HG02759 (cell line): ENCODE data around the gene STK17A.

ENCODE experiments used
- ATAC-seq: cut with Tn5 transposase; IDR thresholded peaks from one replicate; pipeline ENCODE4 v1.9.1; 2021; ENCODE audit warnings: mild to moderate bottlenecking, moderate library complexity; ENCODE audit not compliant: unreplicated experiment

Gene STK17A

GRCh38 chr7:43582503-43583423 is at the start of gene STK17A:
Gene STK17A, plus strand, starts transcription at chr7:43583108. Its CDS starts 136 bp downstream, at chr7:43583244.
- peak; percentile 78 for ATAC-seq

- ATAC-seq: no peak
Measured at GRCh38 chr7:43533801-43534479, 49.0 kb upstream of the STK17A start.

- no peak for ATAC-seq
Measured at GRCh38 chr7:43535031-43535451, 47.9 kb upstream of the STK17A start.

- ATAC-seq: no peak
Measured at GRCh38 chr7:43535810-43536585, 46.9 kb upstream of the STK17A start.

- ATAC-seq: no peak
Measured at GRCh38 chr7:43536773-43537172, 46.1 kb upstream of the STK17A start.

- ATAC-seq: no peak
Measured at GRCh38 chr7:43537765-43538403, 45.0 kb upstream of the STK17A start.

GRCh38 chr7:43538404-43538771 is 44.5 kb upstream of the STK17A start:
- no peak for ATAC-seq

GRCh38 chr7:43540471-43540870 is 42.4 kb upstream of the STK17A start:
- no peak for ATAC-seq

GRCh38 chr7:43542716-43543115 is 40.2 kb upstream of the STK17A start:
- no peak for ATAC-seq

- no peak for ATAC-seq
Measured at GRCh38 chr7:43546231-43546630, 36.7 kb upstream of the STK17A start.

- ATAC-seq: no peak
Measured at GRCh38 chr7:43550427-43550826, 32.5 kb upstream of the STK17A start.

- no peak for ATAC-seq
Measured at GRCh38 chr7:43552122-43552521, 30.8 kb upstream of the STK17A start.

- no peak for ATAC-seq
Measured at GRCh38 chr7:43553999-43554398, 28.9 kb upstream of the STK17A start.

GRCh38 chr7:43554423-43554822 is 28.5 kb upstream of the STK17A start:
- ATAC-seq: no peak

- no peak for ATAC-seq
Measured at GRCh38 chr7:43557831-43558495, 24.9 kb upstream of the STK17A start.

GRCh38 chr7:43559171-43559945 is 23.6 kb upstream of the STK17A start:
- no peak for ATAC-seq

GRCh38 chr7:43559946-43560335 is 23.0 kb upstream of the STK17A start:
- no peak for ATAC-seq

GRCh38 chr7:43560742-43561330 is 22.1 kb upstream of the STK17A start:
- ATAC-seq: no peak

- ATAC-seq: no peak
Measured at GRCh38 chr7:43562383-43562782, 20.5 kb upstream of the STK17A start.
